LNCaP clone FGC (cell line): ENCODE measurements around the gene DBF4B.

Experiments used
- DNase-seq: peaks from one replicate; pipeline ENCODE4 v3.0.0-alpha.2; 2011; ENCODE audit warnings: low read depth
- H3K4me3 ChIP-seq: 2 replicates; pipeline ENCODE4 v1.5.1; 2011; ENCODE audit warnings: mild to moderate bottlenecking, low read depth, low read length, control low read depth
- CTCF ChIP-seq: IDR thresholded peaks from 2 replicates; pipeline ENCODE4 v1.5.1; 2012; ENCODE audit warnings: mild to moderate bottlenecking; ENCODE audit not compliant: control insufficient read depth, insufficient read depth; ENCODE audit errors: extremely low read depth

The DBF4B gene

GRCh38 chr17:44768505-44769142, 60.2 kb downstream of the DBF4B start:
- H3K4me3 ChIP-seq: no peak overlapping the region
- no peak for TF ChIP-seq CTCF
- DNase-seq: no peak

DNA sequence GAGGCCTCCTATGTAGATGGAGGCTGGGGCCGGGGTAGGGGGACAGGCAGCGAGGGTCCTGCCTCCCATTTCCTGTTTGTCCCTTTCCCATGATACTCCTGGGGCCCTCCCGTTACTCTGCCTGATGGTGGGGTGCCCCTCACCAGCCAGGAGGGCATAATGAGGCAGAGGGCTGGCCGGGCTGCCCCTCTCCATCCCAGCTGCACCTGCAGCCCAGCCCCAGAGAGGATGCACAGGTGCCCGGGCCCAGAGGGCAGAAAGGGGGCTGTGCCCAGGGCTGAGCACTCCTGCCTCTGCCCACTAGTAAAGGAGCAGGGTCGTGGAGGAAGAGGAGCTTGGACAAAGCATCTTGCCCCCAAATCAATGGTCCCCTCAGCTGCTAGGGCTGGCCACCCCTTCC, 60.8 kb downstream of the DBF4B start:
- no peak overlapping the region for H3K4me3 ChIP-seq
- TF ChIP-seq CTCF: no peak
- no peak for DNase-seq

GRCh38 chr17:44769647-44770084, 61.2 kb downstream of the DBF4B start:
- no peak for DNase-seq
- no peak overlapping the region for H3K4me3 ChIP-seq
- TF ChIP-seq CTCF: no peak

DNA sequence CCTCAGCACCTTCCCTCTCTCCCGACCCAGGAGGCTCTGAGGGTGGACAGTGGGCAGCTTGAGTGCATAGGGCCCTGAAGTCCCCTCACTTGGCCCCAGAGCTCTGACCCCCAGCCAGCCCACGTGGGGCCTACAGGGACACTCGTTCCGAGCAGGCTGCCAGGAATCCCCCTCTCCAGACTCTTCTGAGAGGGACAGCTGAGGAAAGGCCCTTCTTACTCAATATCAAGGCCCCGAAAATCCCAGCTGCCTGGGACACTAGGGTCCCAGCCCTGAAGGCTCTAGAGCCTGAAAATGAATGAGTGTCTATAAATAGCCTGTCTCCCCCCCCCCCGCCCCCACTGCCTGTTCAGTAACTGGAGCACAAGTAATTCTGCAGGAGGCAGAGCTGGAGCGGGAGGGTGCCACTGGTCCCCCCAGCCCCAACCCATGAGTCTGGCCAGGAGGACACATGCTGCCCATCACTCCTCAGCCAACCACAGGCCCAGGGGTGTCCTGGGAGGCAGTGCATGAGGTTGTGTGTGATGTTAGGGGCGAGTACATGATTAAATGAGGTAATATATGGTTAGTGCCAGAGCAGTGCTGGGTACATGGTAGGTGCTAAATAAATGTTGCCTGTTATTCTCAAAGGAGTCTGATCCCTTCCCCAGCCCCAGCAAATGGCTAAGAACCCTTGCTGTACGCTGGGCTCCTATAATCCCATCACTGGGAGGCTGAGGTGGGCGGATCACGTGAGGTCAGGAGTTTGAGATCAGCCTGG, 61.9 kb downstream of the DBF4B start:
- no peak for TF ChIP-seq CTCF
- DNase-seq: no peak

DNA sequence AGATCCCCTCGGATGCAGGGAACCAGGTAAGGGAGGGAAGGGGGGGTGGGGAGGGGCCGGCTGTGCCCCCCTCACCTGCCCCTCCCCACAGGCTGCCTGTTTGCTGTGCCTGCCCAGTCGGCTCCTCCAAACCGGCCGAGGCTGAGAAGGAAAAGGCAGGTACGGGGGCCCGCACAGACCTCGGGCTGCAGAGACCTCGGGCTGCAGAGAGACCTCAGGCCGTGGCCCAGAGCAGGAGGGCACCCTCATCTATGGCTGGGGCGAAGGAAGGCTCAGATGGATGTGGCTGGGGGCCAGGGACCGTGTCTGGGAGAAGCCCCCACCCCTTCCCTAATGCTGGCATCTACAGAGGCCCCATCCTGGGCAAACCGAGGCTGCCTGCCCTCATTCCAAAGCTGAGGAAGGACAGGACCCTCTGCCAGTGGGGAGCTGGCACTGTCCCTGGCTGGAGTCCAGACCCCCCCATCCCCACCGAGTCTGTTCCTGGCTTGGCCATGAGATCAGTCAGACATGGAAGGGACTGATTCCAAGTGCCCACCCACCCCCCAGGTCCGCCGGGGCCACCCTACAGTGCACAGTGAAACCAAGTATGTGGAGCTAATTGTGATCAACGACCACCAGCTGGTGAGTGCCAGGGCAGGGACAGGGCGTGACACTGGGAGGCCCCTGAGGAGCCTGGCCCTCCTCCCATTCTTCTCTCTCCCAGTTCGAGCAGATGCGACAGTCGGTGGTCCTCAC, 64.0 kb downstream of the DBF4B start:
- DNase-seq: no peak

More for the DNA sequence above, 61.9 kb downstream of the DBF4B start:
- H3K4me3 ChIP-seq: no peak overlapping the region

GRCh38 chr17:44773140-44773539, 64.7 kb downstream of the DBF4B start:
- no peak overlapping the region for H3K4me3 ChIP-seq
- no peak for DNase-seq
- no peak for TF ChIP-seq CTCF

More for the DNA sequence above, 64.0 kb downstream of the DBF4B start:
- no peak for TF ChIP-seq CTCF
- no peak overlapping the region for H3K4me3 ChIP-seq
